B cell (primary cell): ENCODE results near the gene ATP5MC2.

Experiments used
- CTCF ChIP-seq: fragments of 200-600 bp; IDR thresholded peaks from one replicate; pipeline ENCODE4 v1.8.0; 2022; ENCODE audit warnings: antibody characterized with exemption, mild to moderate bottlenecking
- EZH2 ChIP-seq: IDR thresholded peaks from 2 replicates; pipeline ENCODE4 v1.6.1; 2012; ENCODE audit warnings: borderline replicate concordance, low read depth, mild to moderate bottlenecking, moderate library complexity, low read length; ENCODE audit not compliant: insufficient read depth, poor library complexity, severe bottlenecking

GRCh38 chr12:53688134-53688533, 12.3 kb upstream of the ATP5MC2 start:
- TF ChIP-seq EZH2 (no peak), CTCF (no peak)
